Measurements from ENCODE around the gene NUCB2.

NUCB2 gene

GRCh38 chr11:17268902-17269301 lies 7.6 kb upstream of the NUCB2 start:
- no peak for DNase-seq (ENCODE audit: low read depth)

- no peak for DNase-seq (ENCODE audit: low read depth)
Observed at GRCh38 chr11:17272801-17273200, 3.7 kb upstream of the NUCB2 start.

DNA sequence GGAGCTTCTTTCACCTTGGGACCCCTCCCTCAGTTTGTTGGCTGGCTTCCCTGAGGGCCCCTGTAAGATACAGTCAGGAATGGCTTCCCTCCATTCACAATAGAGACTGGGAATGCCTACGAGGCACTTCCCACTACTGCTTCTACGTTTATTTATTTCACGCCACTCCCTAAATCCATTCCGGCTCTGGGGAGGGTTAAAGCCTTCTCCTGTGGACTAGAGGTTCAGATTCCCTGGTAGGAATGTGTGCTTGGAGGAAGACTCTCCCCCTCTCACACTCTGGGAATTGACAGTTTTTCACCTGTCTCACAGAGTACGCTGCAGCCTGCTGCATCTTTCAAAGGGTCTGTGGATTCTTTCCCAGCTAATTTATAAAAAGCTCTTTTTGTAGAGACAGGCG lies 3.3 kb upstream of the NUCB2 start:
- DNase-seq (ENCODE audit: low read depth), result no peak

- DNase-seq (ENCODE audit: low read depth), result no peak
Observed at GRCh38 chr11:17273668-17274282, 2.8 kb upstream of the NUCB2 start.

DNA sequence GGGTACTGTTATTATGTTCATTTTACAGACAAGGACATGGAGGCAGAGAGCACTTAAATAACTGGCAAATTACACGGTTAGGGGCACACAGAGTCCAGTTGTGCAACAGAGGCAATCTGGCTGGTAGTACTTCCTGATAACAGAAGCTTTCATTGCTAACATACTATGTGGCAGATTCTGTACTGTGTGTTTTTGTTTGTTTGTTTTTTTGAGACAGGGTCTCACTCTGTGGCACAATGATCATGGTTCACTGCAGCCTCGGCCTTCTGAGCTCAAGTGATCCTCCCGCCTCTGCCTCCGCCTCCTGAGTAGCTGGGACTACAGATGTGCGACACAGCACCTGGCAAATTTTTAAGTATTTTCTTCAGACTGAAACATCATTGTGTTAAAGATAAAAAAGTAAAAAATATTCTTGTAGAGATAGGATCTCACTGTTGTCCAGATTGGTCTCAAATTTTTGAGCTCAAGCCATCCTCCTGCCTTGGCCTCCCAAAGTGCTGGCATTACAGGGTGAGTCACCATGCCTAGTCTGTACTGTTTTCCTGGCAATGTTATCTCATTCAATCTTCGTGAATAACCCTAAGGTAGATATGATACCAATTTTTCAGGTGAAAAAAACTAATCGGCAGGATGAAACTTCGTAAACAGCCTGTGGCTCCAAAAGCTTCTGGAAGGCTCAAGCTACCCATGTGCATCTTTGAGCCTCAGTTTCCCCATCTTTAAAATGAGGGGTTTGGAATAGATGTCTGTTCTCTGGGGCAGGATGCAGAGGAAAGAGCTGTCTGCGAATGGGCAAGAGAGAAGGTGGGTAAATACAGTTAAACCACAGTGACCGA lies 921 bp upstream of the NUCB2 start:
- no peak for DNase-seq (ENCODE audit: low read depth)

- no peak for DNase-seq (ENCODE audit: low read depth)
Observed at GRCh38 chr11:17277024-17277584, 565 bp downstream of the NUCB2 start.

DNA sequence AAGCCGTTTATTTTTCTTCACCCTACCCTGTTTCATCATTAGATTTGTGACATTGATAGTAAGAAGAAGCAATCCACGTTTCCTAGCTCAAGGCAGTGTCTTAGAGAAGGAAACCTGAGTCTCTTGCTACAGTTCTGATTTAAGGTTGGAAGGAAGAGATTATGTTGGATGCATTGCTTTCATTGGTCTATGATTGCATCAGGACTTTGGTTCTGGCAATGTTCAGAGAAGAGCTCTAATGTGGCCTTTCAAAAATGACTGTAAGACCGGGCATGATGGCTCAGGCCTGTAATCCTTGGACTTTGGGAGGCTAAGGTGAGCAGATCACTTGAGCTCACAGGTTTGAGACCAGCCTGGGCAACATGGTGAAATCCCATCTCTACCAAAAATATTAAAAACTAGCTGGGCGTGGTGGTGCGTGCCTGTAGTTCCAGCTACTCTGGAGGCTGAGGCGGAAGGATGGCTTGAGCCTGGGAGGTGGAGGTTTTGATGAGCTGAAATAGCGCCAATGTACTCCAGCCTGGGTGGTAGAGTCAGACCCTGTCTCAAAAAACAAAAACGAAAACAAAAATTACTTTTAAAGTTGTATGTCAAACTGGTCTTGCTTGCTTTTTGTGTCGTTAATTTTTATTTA lies 4.1 kb downstream of the NUCB2 start:
- DNase-seq (ENCODE audit: low read depth), result no peak

DNA sequence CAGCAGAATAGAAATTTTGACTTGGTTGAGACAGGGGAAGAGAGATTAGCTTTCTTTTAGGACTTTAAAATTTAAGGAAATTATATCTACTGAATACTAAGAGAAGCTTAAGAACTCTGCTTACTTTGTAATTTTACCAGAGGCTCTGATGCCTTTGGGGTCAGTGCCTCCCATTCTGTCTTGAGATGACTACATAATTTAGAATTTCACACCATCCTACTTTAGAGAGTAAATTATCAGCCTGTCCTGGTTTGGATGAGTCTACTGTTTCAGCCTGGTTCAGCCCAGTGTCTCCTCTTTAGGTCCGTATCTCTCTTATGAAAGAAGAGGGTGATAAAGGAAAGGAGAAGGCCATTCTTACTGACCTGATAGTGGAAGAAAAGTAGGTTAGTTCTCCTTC lies 9.8 kb downstream of the NUCB2 start:
- DNase-seq (ENCODE audit: low read depth), result no peak

- no peak for DNase-seq (ENCODE audit: low read depth)
Observed at GRCh38 chr11:17287058-17287457, 10.5 kb downstream of the NUCB2 start.

- DNase-seq (ENCODE audit: low read depth), result no peak
Observed at GRCh38 chr11:17291710-17292109, 15.2 kb downstream of the NUCB2 start.

GRCh38 chr11:17293311-17293710 lies 16.8 kb downstream of the NUCB2 start:
- DNase-seq (ENCODE audit: low read depth), result no peak

DNA sequence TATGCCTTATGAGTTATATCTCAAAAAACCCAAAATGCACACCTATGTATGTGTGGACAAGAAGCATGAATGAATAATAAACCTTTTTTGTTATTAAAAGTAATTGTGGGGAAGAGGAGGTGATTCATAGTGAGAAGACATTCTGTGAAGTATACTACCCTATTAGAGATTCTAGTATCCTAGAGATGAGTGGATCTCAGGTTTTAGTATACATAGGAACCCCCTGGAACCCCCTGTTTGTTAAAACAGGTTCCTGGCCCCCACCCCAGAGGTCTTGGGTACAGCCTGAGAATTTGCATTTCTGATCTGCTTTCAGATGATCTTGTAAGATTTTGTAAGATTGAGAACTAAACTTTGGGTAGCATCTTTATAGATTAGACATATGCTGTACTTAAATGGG lies 17.5 kb downstream of the NUCB2 start:
- DNase-seq (ENCODE audit: low read depth), result no peak

DNA sequence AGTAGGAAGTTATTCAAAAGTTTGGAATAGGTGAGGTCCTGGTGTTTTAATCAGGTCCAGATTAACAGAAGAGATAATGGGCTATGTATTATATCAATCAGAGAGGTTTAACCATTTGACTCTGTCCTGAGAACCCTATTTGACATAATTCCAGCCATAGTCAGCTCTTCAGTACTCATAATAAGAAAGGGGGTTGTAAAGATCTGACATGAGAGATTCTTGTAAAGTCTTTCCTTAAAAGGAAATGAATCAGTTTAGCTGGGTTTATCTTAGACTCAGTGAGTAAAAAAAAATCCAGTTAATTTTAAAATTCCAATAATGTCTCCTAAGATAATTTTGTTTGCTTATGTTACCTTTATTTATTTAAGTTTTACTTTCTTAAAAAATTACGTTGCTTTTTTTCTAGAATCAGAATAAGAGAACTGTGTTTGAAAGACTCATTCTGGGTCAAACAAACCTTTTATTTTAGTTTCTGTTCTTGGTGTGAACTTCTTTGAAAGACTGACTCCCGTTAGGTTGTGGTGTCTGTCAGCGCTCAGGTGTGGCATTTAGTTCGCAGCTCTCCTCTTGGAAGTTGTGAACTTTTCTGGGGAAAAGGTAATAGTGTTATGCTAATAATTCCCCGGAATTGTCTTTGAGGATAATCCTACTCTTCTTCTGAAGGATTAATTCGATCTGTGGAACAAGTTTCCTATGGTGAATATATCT lies 20.5 kb downstream of the NUCB2 start:
- no peak for DNase-seq (ENCODE audit: low read depth)

DNA sequence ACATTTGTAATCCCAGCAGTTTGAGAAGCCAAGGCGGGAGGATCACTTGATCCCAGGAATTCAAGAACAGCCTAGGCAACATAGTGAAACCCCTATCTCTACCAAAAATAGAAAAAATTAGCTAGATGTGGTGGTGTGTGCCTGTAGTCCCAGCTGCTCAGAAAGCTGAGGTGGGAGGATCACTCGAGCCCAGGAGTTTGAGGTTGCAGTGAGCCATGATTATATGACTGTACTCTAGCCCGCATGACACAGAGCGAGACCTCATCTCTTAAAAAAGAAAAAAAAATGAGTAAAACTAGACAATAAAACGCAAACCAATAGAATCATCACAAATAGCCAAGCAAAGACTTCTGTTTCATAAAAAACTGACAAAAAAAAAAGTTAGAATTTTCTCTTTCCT lies 21.8 kb downstream of the NUCB2 start:
- DNase-seq (ENCODE audit: low read depth), result no peak

- DNase-seq (ENCODE audit: low read depth), result no peak
Observed at GRCh38 chr11:17300372-17300771, 23.8 kb downstream of the NUCB2 start.

- no peak for DNase-seq (ENCODE audit: low read depth)
Observed at GRCh38 chr11:17313349-17314231, 37.1 kb downstream of the NUCB2 start.

GRCh38 chr11:17314232-17314547 lies 37.7 kb downstream of the NUCB2 start:
- DNase-seq (ENCODE audit: low read depth), result no peak

DNA sequence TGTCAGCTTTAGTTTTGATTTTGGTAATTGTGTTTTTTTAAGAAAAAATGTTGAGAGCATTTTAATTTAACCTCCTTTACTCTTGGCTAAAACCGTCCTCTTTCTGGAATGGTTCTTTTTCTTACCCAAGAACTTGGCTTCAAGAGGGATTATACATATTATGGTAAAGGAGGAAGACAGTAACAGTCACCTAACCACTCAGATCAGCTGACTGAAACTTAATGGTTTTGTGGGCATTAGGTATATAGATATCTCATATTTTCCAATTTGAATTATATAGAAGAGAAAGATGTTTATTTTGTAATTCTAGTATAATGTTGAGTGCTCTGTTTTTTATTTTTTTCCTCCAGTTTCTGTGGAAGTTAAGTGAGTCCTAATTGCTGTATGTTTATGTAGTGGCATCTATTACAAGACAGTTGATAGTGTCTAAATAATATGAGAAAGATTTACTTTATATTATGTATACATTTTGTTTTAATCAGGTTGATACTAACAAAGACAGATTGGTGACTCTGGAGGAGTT lies 38.4 kb downstream of the NUCB2 start:
- DNase-seq (ENCODE audit: low read depth), result no peak

GRCh38 chr11:17328871-17329494 lies 52.4 kb downstream of the NUCB2 start:
- DNase-seq (ENCODE audit: low read depth), result no peak

DNA sequence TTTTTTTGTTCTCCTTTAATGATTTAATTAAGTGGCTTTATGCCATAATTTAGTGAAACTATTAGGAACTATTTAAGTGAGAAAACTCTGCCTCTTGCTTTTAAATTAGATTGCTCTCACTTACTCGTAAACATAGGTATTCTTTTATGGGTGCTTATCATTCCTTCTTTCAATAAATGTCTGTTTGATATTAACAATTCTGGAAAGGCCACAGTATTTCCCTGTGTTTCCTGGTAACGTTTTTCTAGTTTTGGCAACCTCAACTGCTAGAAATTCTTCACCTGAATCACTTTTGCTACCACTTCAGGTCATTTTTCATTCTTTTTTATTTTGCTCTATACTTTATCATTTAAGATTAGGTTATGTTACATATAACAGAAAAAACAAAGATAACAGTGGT lies 55.1 kb downstream of the NUCB2 start:
- no peak for DNase-seq (ENCODE audit: low read depth)

Measured in CMK (cell line).